H1 (cell line): Measurements from ENCODE around the gene MATN1. TPM values are rescaled to one million over a fixed set of nuclear protein-coding genes. Genes with fewer than 3 reads are reported as not detected.
A peak's percentile ranks its signal among the peaks of the same experiment; 100 is the strongest.

Experiments used
- CTCF ChIA-PET: fragments of 300-600 bp; sonication (Branson Sonifier 250); formaldehyde crosslinking; loops from one replicate; lab custom pipeline; 2021; ENCODE audit not compliant: partially characterized antibody; lab: Charles Lee
- POLR2A ChIA-PET: fragments of 300-600 bp; sonication (Branson Sonifier 250); formaldehyde crosslinking; loops from one replicate; lab custom pipeline; 2021; ENCODE audit warnings: inconsistent platforms; ENCODE audit not compliant: partially characterized antibody; lab: Charles Lee
- DNase-seq, 2 experiments: peaks; one replicate each; pipeline versions ENCODE4 v3.0.0 to v3.0.0-alpha.2; 2010 to 2022; ENCODE audit warnings: low spot score in 2 of 2, low read depth in 1 of 2, mixed read lengths in 1 of 2
- FAIRE-seq: peaks from 2 replicates; lab custom pipeline; 2011; peaks lifted over from hg19 to GRCh38; lab: Jason Lieb, UNC
- H2AFZ ChIP-seq: 2 replicates; pipeline ENCODE4 v1.8.1; 2012; ENCODE audit warnings: low read length, inconsistent platforms
- H2AK5ac ChIP-seq: 2 replicates; pipeline ENCODE4 v1.6.1; 2013; ENCODE audit warnings: low read depth, low read length
- H2BK120ac ChIP-seq: replicated peaks from 2 replicates; pipeline ENCODE3; 2013; ENCODE audit warnings: low read depth, low read length, inconsistent platforms
- H2BK12ac ChIP-seq: 2 replicates; pipeline ENCODE4 v1.6.1; 2013; ENCODE audit warnings: low read depth, low read length
- H2BK15ac ChIP-seq: 2 replicates; pipeline ENCODE4 v1.6.1; 2013; ENCODE audit warnings: low read length
- H2BK20ac ChIP-seq: 2 replicates; pipeline ENCODE4 v1.6.1; 2013; ENCODE audit warnings: low read length
- H2BK5ac ChIP-seq: 2 replicates; pipeline ENCODE4 v1.6.1; 2013; ENCODE audit warnings: low read depth, low read length
- H3K14ac ChIP-seq: 2 replicates; pipeline ENCODE4 v1.6.1; 2013; ENCODE audit warnings: inconsistent platforms; ENCODE audit not compliant: insufficient read length
- H3K18ac ChIP-seq: 2 replicates; pipeline ENCODE4 v1.6.1; 2013; ENCODE audit warnings: low read length; ENCODE audit errors: extremely low read depth
- H3K23ac ChIP-seq: 2 replicates; pipeline ENCODE4 v1.6.1; 2013; ENCODE audit warnings: inconsistent platforms; ENCODE audit not compliant: insufficient read length
- H3K23me2 ChIP-seq: 2 replicates; pipeline ENCODE4 v1.6.1; 2013; ENCODE audit warnings: low read depth, low read length
- H3K27ac ChIP-seq: 2 replicates; pipeline ENCODE4 v1.6.1; 2011; ENCODE audit warnings: low read depth, low read length, inconsistent platforms
- H3K27me3 ChIP-seq, 4 experiments: replicated peaks in 1 of 4; 1 replicate in 1 of 4; 2 replicates in 3 of 4; pipeline versions ENCODE4 v1.6.1 to v1.8.1; 2011 to 2013; ENCODE audit warnings: low read length in 3 of 4, mild to moderate bottlenecking in 3 of 4, inconsistent platforms in 2 of 4, mixed read lengths in 2 of 4, moderate library complexity in 1 of 4; ENCODE audit not compliant: control insufficient read depth in 3 of 4, insufficient read depth in 3 of 4; ENCODE audit errors: extremely low read depth in 1 of 4
- H3K36me3 ChIP-seq, 4 experiments: 2 replicates each; pipeline versions ENCODE4 v1.6.1 to v1.8.1; 2011 to 2013; ENCODE audit warnings: mild to moderate bottlenecking in 4 of 4, low read length in 3 of 4, moderate library complexity in 2 of 4, control low read depth in 1 of 4, inconsistent platforms in 1 of 4; ENCODE audit not compliant: insufficient read depth in 4 of 4, control insufficient read depth in 2 of 4
- H3K4ac ChIP-seq: replicated peaks from 2 replicates; pipeline ENCODE3; 2013; ENCODE audit warnings: low read length, low read depth, mixed read lengths, inconsistent platforms; ENCODE audit not compliant: insufficient read length
- H3K4me1 ChIP-seq, 4 experiments: replicated peaks in 1 of 4; 1 replicate in 1 of 4; 2 replicates in 3 of 4; pipeline versions ENCODE4 v1.6.1 to v1.8.1; 2011 to 2013; ENCODE audit warnings: low read length in 3 of 4, inconsistent platforms in 2 of 4, mixed read lengths in 1 of 4; ENCODE audit not compliant: insufficient read depth in 4 of 4, control insufficient read depth in 3 of 4
- H3K4me2 ChIP-seq, 2 experiments: 2 replicates each; pipeline versions ENCODE4 v1.6.1 to v1.8.1; 2011 to 2013; ENCODE audit warnings: low read depth in 2 of 2, low read length in 2 of 2, control low read depth in 1 of 2, inconsistent platforms in 1 of 2, mild to moderate bottlenecking in 1 of 2; ENCODE audit not compliant: insufficient read depth in 1 of 2
- H3K4me3 ChIP-seq, 4 experiments: fragments of 200-600, 300-600 bp in 1 of 4; sonication (generic), shearing (Covaris generic), sonication (Bioruptor Twin) in 1 of 4; 2 replicates each; pipeline versions ENCODE4 v1.5.1 to v1.8.1; 2011 to 2016; ENCODE audit warnings: low read length in 4 of 4, low read depth in 3 of 4, control low read depth in 2 of 4, inconsistent platforms in 2 of 4, mild to moderate bottlenecking in 2 of 4, mixed read lengths in 1 of 4, moderate library complexity in 1 of 4; ENCODE audit not compliant: insufficient read depth in 2 of 4; ENCODE audit errors: extremely low read depth in 1 of 4
- H3K56ac ChIP-seq: replicated peaks from 2 replicates; pipeline ENCODE3; 2013; ENCODE audit warnings: low read depth, mild to moderate bottlenecking, mixed read lengths, low read length, inconsistent platforms; ENCODE audit not compliant: insufficient read length
- H3K79me1 ChIP-seq: 2 replicates; pipeline ENCODE4 v1.6.1; 2013; ENCODE audit warnings: low read depth, low read length, control low read depth
- H3K79me2 ChIP-seq, 2 experiments: 2 replicates each; pipeline versions ENCODE4 v1.6.1 to v1.8.1; 2012 to 2013; ENCODE audit warnings: low read length in 2 of 2, mild to moderate bottlenecking in 2 of 2, inconsistent platforms in 1 of 2; ENCODE audit not compliant: insufficient read depth in 2 of 2, control insufficient read depth in 1 of 2
- H3K9ac ChIP-seq, 4 experiments: replicated peaks in 1 of 4; 1 replicate in 1 of 4; 2 replicates in 3 of 4; pipeline versions ENCODE4 v1.6.1 to v1.8.1; 2011 to 2013; ENCODE audit warnings: low read depth in 3 of 4, low read length in 3 of 4, control low read depth in 2 of 4, mild to moderate bottlenecking in 2 of 4, moderate library complexity in 2 of 4, inconsistent platforms in 1 of 4; ENCODE audit errors: extremely low read depth in 1 of 4
- H3K9me3 ChIP-seq, 2 experiments: 2 replicates each; pipeline versions ENCODE4 v1.6.1 to v1.8.1; 2012 to 2013; ENCODE audit warnings: mild to moderate bottlenecking in 2 of 2, moderate library complexity in 2 of 2, control low read depth in 1 of 2, inconsistent platforms in 1 of 2, low read depth in 1 of 2, low read length in 1 of 2, mixed read lengths in 1 of 2; ENCODE audit not compliant: insufficient read depth in 2 of 2
- H4K20me1 ChIP-seq, 2 experiments: replicated peaks in 1 of 2; 2 replicates each; pipeline versions ENCODE3 to v1.8.1; 2011 to 2013; ENCODE audit warnings: inconsistent platforms in 2 of 2, low read length in 2 of 2, mild to moderate bottlenecking in 1 of 2; ENCODE audit not compliant: insufficient read depth in 2 of 2, control insufficient read depth in 1 of 2
- H4K5ac ChIP-seq: 2 replicates; pipeline ENCODE4 v1.6.1; 2013; ENCODE audit warnings: low read length, low read depth, mixed read lengths, inconsistent platforms; ENCODE audit not compliant: insufficient read length
- H4K8ac ChIP-seq: 2 replicates; pipeline ENCODE4 v1.8.0; 2013; ENCODE audit warnings: mild to moderate bottlenecking, moderate library complexity, low read length, inconsistent platforms; ENCODE audit not compliant: insufficient read depth; ENCODE audit errors: extremely low read depth
- H4K91ac ChIP-seq: replicated peaks from 2 replicates; pipeline ENCODE3; 2013; ENCODE audit warnings: low read length, mixed read lengths, inconsistent platforms; ENCODE audit not compliant: insufficient read length
- CHD1 ChIP-seq: IDR thresholded peaks from 2 replicates; pipeline ENCODE4 v1.6.1; 2012; ENCODE audit warnings: low read depth, low read length, improper control_type of control experiment
- CTCF ChIP-seq, 3 experiments: IDR thresholded peaks; 1 replicate in 2 of 3; 2 replicates in 1 of 3; pipeline versions ENCODE4 v1.5.1 to v1.6.1; 2011; ENCODE audit warnings: low read length in 3 of 3, mild to moderate bottlenecking in 3 of 3, inconsistent platforms in 2 of 3, low read depth in 1 of 3, moderate library complexity in 1 of 3; ENCODE audit not compliant: insufficient read depth in 1 of 3; ENCODE audit errors: control extremely low read depth in 1 of 3
- EP300 ChIP-seq, 2 experiments: IDR thresholded peaks; 1 replicate in 1 of 2; 2 replicates in 1 of 2; pipeline ENCODE4 v1.6.1; 2011 to 2012; ENCODE audit warnings: low read depth in 2 of 2, low read length in 2 of 2, mild to moderate bottlenecking in 2 of 2, borderline replicate concordance in 1 of 2, inconsistent platforms in 1 of 2, moderate library complexity in 1 of 2
- RAD21 ChIP-seq, 2 experiments: IDR thresholded peaks in 1 of 2; conservative IDR thresholded peaks in 1 of 2; 2 replicates each; pipeline ENCODE4 v1.6.1; 2011; ENCODE audit warnings: low read depth in 2 of 2, low read length in 2 of 2, improper control_type of control experiment in 1 of 2, inconsistent platforms in 1 of 2, mild to moderate bottlenecking in 1 of 2, moderate library complexity in 1 of 2
- WGBS, 2 experiments: shearing (Covaris generic) in 1 of 2; methylation state at CpG; one replicate each; pipeline versions ENCODE4 v1.1.6 to v1.1.7; 2013 to 2015; ENCODE audit warnings: low lambda C conversion rate in 2 of 2, mixed read lengths in 2 of 2, inconsistent platforms in 1 of 2, low coverage in 1 of 2, missing lambda C conversion rate in 1 of 2; ENCODE audit not compliant: insufficient replicate concordance in 2 of 2, insufficient coverage in 1 of 2, insufficient read length in 1 of 2; ENCODE audit errors: extremely low coverage in 1 of 2, missing lambda C conversion rate in 1 of 2; 5-methylcytosine and 5-hydroxymethylcytosine counted together
- polyA plus RNA-seq, 7 experiments: library from polyadenylated mRNA; depleted of rRNA in 3 of 7; stranded (reverse) in 5 of 7; unstranded in 2 of 7; fragments of >200 nt in 5 of 7; fragments of 200-250 nt in 2 of 7; gene quantifications; 1 replicate in 5 of 7; 2 replicates in 1 of 7; 4 replicates in 1 of 7; pipeline versions ENCODE4 v1.2.1 to v1.2.3, GENCODE V29; 2011 to 2013; ENCODE audit warnings: missing spikeins in 2 of 7, mixed read lengths in 2 of 7
- total RNA-seq: library from RNA; stranded (reverse); fragmentation: NEBNext Ultra II Directional; extraction: Animal tissue kit (Norgen Biotek cat#: 25700); gene quantifications from 2 replicates; pipeline ENCODE4 v1.2.1, GENCODE V29; 2021

The MATN1 gene
- total and polyA plus RNA-seq, 2 of the 8 experiments (the other 6 are each of a cell fraction or from before 2014, with no cell fraction given): 0.12 to 0.28 TPM

DNA sequence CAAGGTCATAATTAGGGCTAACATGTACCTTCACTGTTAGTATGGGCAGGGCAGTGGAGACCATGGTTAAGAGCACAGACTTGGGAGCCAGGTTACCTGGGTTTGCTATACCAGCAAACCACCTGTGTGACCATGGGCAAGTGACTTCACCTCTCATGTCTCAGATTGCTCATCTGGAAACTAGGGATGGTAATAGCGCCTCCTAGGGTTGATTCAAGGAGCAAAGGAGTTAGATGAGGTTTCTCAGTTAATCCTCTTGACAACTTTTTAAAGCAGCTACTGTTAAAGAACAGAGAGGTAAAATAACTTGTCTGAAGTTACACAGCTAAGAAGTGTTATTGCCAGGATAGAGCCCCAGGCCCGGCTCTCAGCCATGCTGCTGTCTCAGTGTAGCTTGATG, 790 bp upstream of the MATN1 start:
- H2BK12ac ChIP-seq: no peak overlapping the region
- TF ChIP-seq CHD1 (no peak), CTCF (IDR thresholded peaks at IDR 0.05; ENCODE audit: control extremely low read depth in 1 of 3, insufficient read depth in 1 of 3, low read depth in 1 of 3, low read length in 3 of 3) (peak in 2 of 3 experiments; percentile 21 to 52; a peak in 1 of 4 replicates), RAD21 (IDR thresholded peaks at IDR 0.05 in 1 of 2, conservative IDR thresholded peaks at IDR 0.05 in 1 of 2; ENCODE audit: low read depth in 2 of 2, low read length in 2 of 2) (peak in 1 of 2 experiments; percentile 3; a peak in 1 of 4 replicates), EP300 (IDR thresholded peaks at IDR 0.05; ENCODE audit: borderline replicate concordance in 1 of 2, low read depth in 2 of 2, low read length in 2 of 2) (no peak)
- no peak overlapping the region for H2BK120ac ChIP-seq
- H3K9ac ChIP-seq: no peak overlapping the region
- H3K36me3 ChIP-seq: no peaks in the 10 kb centered on the region
- H2BK5ac ChIP-seq: no peak overlapping the region
- H4K8ac ChIP-seq: no peak overlapping the region
- no peak overlapping the region for H3K18ac ChIP-seq
- no peaks in the 10 kb centered on the region for H3K9me3 ChIP-seq
- H3K79me1 ChIP-seq: no peaks in the 10 kb centered on the region
- ChIA-PET CTCF (interaction anchor here (0.8 to 55.1 kb wide), 11 partner anchors 8 to 948 kb away, joined by 3 to 1640 read pairs (median 7); partner anchors contain the start of gene LAPTM5), POLR2A (interaction anchor here (0.9 kb wide), 1 partner anchor 341 kb away, joined by 3 read pairs; no protein-coding TSS in a partner anchor)
- H3K4me3 ChIP-seq: no peak overlapping the region
- H4K20me1 ChIP-seq: no peaks in the 10 kb centered on the region
- no peak overlapping the region for H3K4me2 ChIP-seq
- no peak overlapping the region for H3K27ac ChIP-seq
- H3K27me3 ChIP-seq: no peaks in the 10 kb centered on the region; a peak in 1 of 7 replicates
- H3K4me1 ChIP-seq: peaks cover 0 to 9% (median 2%) of the 10 kb centered on the region in 4 experiments; a peak in 4 of 7 replicates
- no peak overlapping the region for H3K14ac ChIP-seq
- H2BK20ac ChIP-seq: no peak overlapping the region
- FAIRE-seq (no peak), DNase-seq (no peak)
- no peak overlapping the region for H3K4ac ChIP-seq
- 82% methylated on average over 2 of the region's 2 CpGs; no CpG with 5 or more reads in 1 of the 2 experiments for WGBS, 2 experiments
- H2BK15ac ChIP-seq: no peak overlapping the region
- no peak overlapping the region for H4K5ac ChIP-seq
- H2AK5ac ChIP-seq: no peak overlapping the region
- H3K56ac ChIP-seq: no peak overlapping the region
- no peaks in the 10 kb centered on the region; the same call in 1 of the 2 replicates for H3K23me2 ChIP-seq
- no peak overlapping the region for H3K23ac ChIP-seq
- no peaks in the 10 kb centered on the region for H3K79me2 ChIP-seq
- no peak overlapping the region for H2AFZ ChIP-seq
- H4K91ac ChIP-seq: no peak overlapping the region
